GM12892 (cell line): ENCODE data around the gene KLHL13.

Experiments
- POLR2A ChIP-seq: IDR thresholded peaks from 2 replicates; pipeline ENCODE4 v1.6.1; 2011; ENCODE audit warnings: low read depth, low read length, control low read depth
- TAF1 ChIP-seq: IDR thresholded peaks from 2 replicates; pipeline ENCODE4 v1.6.1; 2011; ENCODE audit warnings: low read depth, mild to moderate bottlenecking, control low read depth, low read length, borderline replicate concordance

DNA sequence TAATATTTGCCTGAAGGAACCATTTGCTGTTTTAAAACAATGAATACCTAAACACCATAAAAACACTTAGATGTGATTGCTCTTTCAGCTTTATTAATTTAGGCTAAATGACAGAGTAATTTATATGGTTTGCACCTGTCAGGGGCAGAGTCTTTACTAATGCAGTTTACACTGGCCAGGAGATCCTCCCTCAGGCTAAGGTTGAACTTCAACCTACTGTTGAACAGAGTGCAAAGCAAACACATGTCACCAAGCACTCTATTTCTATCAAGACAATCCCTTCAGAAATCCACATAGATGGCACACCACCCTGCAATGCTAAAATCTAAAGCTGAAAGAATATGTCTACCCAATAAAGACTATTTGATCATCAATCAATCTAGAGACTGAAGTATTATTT is 147.3 kb downstream of the KLHL13 start:
- TF ChIP-seq TAF1 (no peak), POLR2A (no peak)
